GM15510 (cell line): ENCODE measurements around the gene ZNF140.

Source experiments
- POLR2A ChIP-seq: IDR thresholded peaks from 3 replicates; pipeline ENCODE4 v1.6.1; 2011; ENCODE audit warnings: borderline replicate concordance; ENCODE audit not compliant: insufficient read length; ENCODE audit errors: extremely low read depth

Gene ZNF140

DNA sequence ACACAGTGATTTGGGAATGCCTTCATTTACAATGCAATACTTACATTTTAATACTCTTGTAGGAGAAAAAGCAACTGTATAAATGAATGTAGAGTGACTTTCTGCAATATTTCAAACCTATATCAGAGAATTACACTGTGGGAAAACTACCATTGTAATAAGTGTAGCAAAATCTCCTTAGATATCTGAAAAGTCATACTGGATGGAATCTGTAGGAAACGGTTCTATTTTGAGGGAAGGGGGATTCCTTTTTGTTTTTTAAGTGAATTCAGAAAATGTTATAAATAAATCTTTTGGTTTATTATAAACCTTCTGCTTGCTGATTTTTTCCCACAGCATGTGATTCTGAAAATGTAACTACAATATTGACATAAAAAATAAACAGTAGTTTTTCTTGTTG lies 26.4 kb downstream of the ZNF140 start:
- no peak for TF ChIP-seq POLR2A

GRCh38 chr12:133108150-133108549 lies 27.4 kb downstream of the ZNF140 start:
- no peak for TF ChIP-seq POLR2A

DNA sequence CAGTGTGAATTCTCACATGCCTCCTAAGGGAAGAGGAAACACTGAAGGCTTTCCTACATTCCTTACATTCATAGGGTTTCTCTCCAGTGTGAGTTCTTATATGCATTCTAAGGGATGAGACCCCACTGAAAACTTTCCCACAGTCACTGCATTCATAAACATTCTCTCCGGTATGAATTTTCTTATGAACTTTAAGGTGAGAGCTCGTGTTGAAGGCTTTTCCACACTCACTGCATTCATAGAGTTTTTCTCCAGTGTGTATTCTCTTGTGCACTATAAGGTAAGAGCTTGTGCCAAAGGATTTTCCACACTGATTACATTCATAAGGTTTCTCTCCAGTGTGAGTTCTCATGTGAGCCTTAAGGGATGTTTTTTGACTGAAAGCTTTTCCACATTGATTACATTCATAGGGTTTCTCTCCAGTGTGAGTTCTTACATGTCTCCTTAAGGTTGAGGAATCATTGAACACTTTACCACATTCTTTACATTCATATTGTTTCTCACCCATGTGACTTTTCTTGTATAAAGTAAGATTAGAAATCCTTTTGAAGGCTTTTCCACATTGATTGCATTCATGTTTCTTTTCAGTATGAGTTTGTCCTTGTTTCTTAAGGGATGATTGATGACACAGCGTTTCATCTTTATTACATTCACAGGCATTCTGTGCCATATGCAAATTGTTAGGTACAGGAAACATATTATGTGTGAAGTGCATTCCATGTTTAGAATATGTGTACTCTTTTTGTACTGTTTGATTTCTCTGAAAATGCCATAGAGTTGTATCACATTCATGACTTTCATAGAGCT lies 39.9 kb downstream of the ZNF140 start:
- TF ChIP-seq POLR2A = no peak

- TF ChIP-seq POLR2A = no peak
Measured at GRCh38 chr12:133124674-133125073, 44.0 kb downstream of the ZNF140 start.

- TF ChIP-seq POLR2A = no peak
Measured at GRCh38 chr12:133129368-133130037, 48.8 kb downstream of the ZNF140 start.

GRCh38 chr12:133130038-133130807 lies 49.5 kb downstream of the ZNF140 start, which contains the start of the genes ZNF10 and ZNF891:
Gene ZNF10, plus strand, starts transcription at chr12:133130627. Its CDS starts 13,866 bp downstream, at chr12:133144493.
Gene ZNF891, minus strand, starts transcription at chr12:133130274. Its CDS starts 8,356 bp downstream, at chr12:133121918.
- peak; percentile 91 for TF ChIP-seq POLR2A

DNA sequence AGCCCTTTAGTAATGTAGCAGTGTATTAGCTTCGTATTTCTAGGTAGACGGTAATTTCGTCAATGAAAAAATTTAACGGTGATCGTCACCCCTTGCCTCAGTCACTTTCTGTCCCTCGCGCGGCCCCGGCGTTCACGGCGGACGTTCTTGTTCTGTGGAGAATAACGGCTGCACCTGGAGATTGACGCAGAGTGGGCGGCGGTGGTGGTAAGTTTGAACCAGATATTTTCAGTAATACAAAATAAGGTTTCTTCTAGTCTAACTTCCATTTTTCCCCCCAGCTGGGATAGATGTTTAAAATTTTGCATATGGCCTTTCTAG lies 50.0 kb downstream of the ZNF140 start:
- TF ChIP-seq POLR2A = no peak

DNA sequence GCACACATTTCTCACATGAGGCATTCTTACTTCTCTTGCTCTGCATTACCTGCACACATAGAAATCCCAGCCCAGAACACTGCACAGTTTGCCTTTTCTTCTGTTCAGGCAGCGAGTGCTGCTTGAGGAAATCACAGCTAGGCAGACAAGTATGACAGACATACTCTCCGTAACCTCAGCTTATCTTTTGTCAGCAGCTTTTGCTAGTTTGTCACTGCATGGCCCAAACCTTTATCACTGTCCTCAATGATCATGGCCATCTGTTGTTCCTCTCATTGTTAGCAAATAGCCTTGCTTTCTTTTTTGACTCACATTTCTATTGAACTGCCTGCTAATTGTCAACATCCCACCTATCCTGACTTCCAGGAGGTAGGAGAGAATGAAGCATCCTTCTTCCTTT lies 55.0 kb downstream of the ZNF140 start:
- no peak for TF ChIP-seq POLR2A

- no peak for TF ChIP-seq POLR2A
Measured at GRCh38 chr12:133145981-133146380, 65.3 kb downstream of the ZNF140 start.

GRCh38 chr12:133156125-133156690 lies 75.5 kb downstream of the ZNF140 start:
- no peak for TF ChIP-seq POLR2A
